H1 (cell line): ENCODE measurements around the gene SH2D5. TPM values are rescaled to one million over a fixed set of nuclear protein-coding genes. Genes with fewer than 3 reads are reported as not detected.

Experiments
- CTCF ChIA-PET: fragments of 300-600 bp; sonication (Branson Sonifier 250); formaldehyde crosslinking; loops from one replicate; lab custom pipeline; 2021; ENCODE audit not compliant: partially characterized antibody; lab: Charles Lee
- POLR2A ChIA-PET: fragments of 300-600 bp; sonication (Branson Sonifier 250); formaldehyde crosslinking; loops from one replicate; lab custom pipeline; 2021; ENCODE audit warnings: inconsistent platforms; ENCODE audit not compliant: partially characterized antibody; lab: Charles Lee
- DNase-seq, 2 experiments: peaks; one replicate each; pipeline versions ENCODE4 v3.0.0 to v3.0.0-alpha.2; 2010 to 2022; ENCODE audit warnings: low spot score in 2 of 2, low read depth in 1 of 2, mixed read lengths in 1 of 2
- FAIRE-seq: peaks from 2 replicates; lab custom pipeline; 2011; peaks lifted over from hg19 to GRCh38; lab: Jason Lieb, UNC
- H2AFZ ChIP-seq: 2 replicates; pipeline ENCODE4 v1.8.1; 2012; ENCODE audit warnings: low read length, inconsistent platforms
- H2AK5ac ChIP-seq: 2 replicates; pipeline ENCODE4 v1.6.1; 2013; ENCODE audit warnings: low read depth, low read length
- H2BK120ac ChIP-seq: replicated peaks from 2 replicates; pipeline ENCODE3; 2013; ENCODE audit warnings: low read depth, low read length, inconsistent platforms
- H2BK12ac ChIP-seq: 2 replicates; pipeline ENCODE4 v1.6.1; 2013; ENCODE audit warnings: low read depth, low read length
- H2BK15ac ChIP-seq: 2 replicates; pipeline ENCODE4 v1.6.1; 2013; ENCODE audit warnings: low read length
- H2BK20ac ChIP-seq: 2 replicates; pipeline ENCODE4 v1.6.1; 2013; ENCODE audit warnings: low read length
- H2BK5ac ChIP-seq: 2 replicates; pipeline ENCODE4 v1.6.1; 2013; ENCODE audit warnings: low read depth, low read length
- H3K14ac ChIP-seq: 2 replicates; pipeline ENCODE4 v1.6.1; 2013; ENCODE audit warnings: inconsistent platforms; ENCODE audit not compliant: insufficient read length
- H3K18ac ChIP-seq: 2 replicates; pipeline ENCODE4 v1.6.1; 2013; ENCODE audit warnings: low read length; ENCODE audit errors: extremely low read depth
- H3K23ac ChIP-seq: 2 replicates; pipeline ENCODE4 v1.6.1; 2013; ENCODE audit warnings: inconsistent platforms; ENCODE audit not compliant: insufficient read length
- H3K23me2 ChIP-seq: 2 replicates; pipeline ENCODE4 v1.6.1; 2013; ENCODE audit warnings: low read depth, low read length
- H3K27ac ChIP-seq: 2 replicates; pipeline ENCODE4 v1.6.1; 2011; ENCODE audit warnings: low read depth, low read length, inconsistent platforms
- H3K27me3 ChIP-seq, 4 experiments: replicated peaks in 1 of 4; 1 replicate in 1 of 4; 2 replicates in 3 of 4; pipeline versions ENCODE4 v1.6.1 to v1.8.1; 2011 to 2013; ENCODE audit warnings: low read length in 3 of 4, mild to moderate bottlenecking in 3 of 4, inconsistent platforms in 2 of 4, mixed read lengths in 2 of 4, moderate library complexity in 1 of 4; ENCODE audit not compliant: control insufficient read depth in 3 of 4, insufficient read depth in 3 of 4; ENCODE audit errors: extremely low read depth in 1 of 4
- H3K36me3 ChIP-seq, 4 experiments: 2 replicates each; pipeline versions ENCODE4 v1.6.1 to v1.8.1; 2011 to 2013; ENCODE audit warnings: mild to moderate bottlenecking in 4 of 4, low read length in 3 of 4, moderate library complexity in 2 of 4, control low read depth in 1 of 4, inconsistent platforms in 1 of 4; ENCODE audit not compliant: insufficient read depth in 4 of 4, control insufficient read depth in 2 of 4
- H3K4ac ChIP-seq: replicated peaks from 2 replicates; pipeline ENCODE3; 2013; ENCODE audit warnings: low read length, low read depth, mixed read lengths, inconsistent platforms; ENCODE audit not compliant: insufficient read length
- H3K4me1 ChIP-seq, 4 experiments: replicated peaks in 1 of 4; 1 replicate in 1 of 4; 2 replicates in 3 of 4; pipeline versions ENCODE4 v1.6.1 to v1.8.1; 2011 to 2013; ENCODE audit warnings: low read length in 3 of 4, inconsistent platforms in 2 of 4, mixed read lengths in 1 of 4; ENCODE audit not compliant: insufficient read depth in 4 of 4, control insufficient read depth in 3 of 4
- H3K4me2 ChIP-seq, 2 experiments: 2 replicates each; pipeline versions ENCODE4 v1.6.1 to v1.8.1; 2011 to 2013; ENCODE audit warnings: low read depth in 2 of 2, low read length in 2 of 2, control low read depth in 1 of 2, inconsistent platforms in 1 of 2, mild to moderate bottlenecking in 1 of 2; ENCODE audit not compliant: insufficient read depth in 1 of 2
- H3K4me3 ChIP-seq, 4 experiments: fragments of 200-600, 300-600 bp in 1 of 4; sonication (generic), shearing (Covaris generic), sonication (Bioruptor Twin) in 1 of 4; 2 replicates each; pipeline versions ENCODE4 v1.5.1 to v1.8.1; 2011 to 2016; ENCODE audit warnings: low read length in 4 of 4, low read depth in 3 of 4, control low read depth in 2 of 4, inconsistent platforms in 2 of 4, mild to moderate bottlenecking in 2 of 4, mixed read lengths in 1 of 4, moderate library complexity in 1 of 4; ENCODE audit not compliant: insufficient read depth in 2 of 4; ENCODE audit errors: extremely low read depth in 1 of 4
- H3K56ac ChIP-seq: replicated peaks from 2 replicates; pipeline ENCODE3; 2013; ENCODE audit warnings: low read depth, mild to moderate bottlenecking, mixed read lengths, low read length, inconsistent platforms; ENCODE audit not compliant: insufficient read length
- H3K79me1 ChIP-seq: 2 replicates; pipeline ENCODE4 v1.6.1; 2013; ENCODE audit warnings: low read depth, low read length, control low read depth
- H3K79me2 ChIP-seq, 2 experiments: 2 replicates each; pipeline versions ENCODE4 v1.6.1 to v1.8.1; 2012 to 2013; ENCODE audit warnings: low read length in 2 of 2, mild to moderate bottlenecking in 2 of 2, inconsistent platforms in 1 of 2; ENCODE audit not compliant: insufficient read depth in 2 of 2, control insufficient read depth in 1 of 2
- H3K9ac ChIP-seq, 4 experiments: replicated peaks in 1 of 4; 1 replicate in 1 of 4; 2 replicates in 3 of 4; pipeline versions ENCODE4 v1.6.1 to v1.8.1; 2011 to 2013; ENCODE audit warnings: low read depth in 3 of 4, low read length in 3 of 4, control low read depth in 2 of 4, mild to moderate bottlenecking in 2 of 4, moderate library complexity in 2 of 4, inconsistent platforms in 1 of 4; ENCODE audit errors: extremely low read depth in 1 of 4
- H3K9me3 ChIP-seq, 2 experiments: 2 replicates each; pipeline versions ENCODE4 v1.6.1 to v1.8.1; 2012 to 2013; ENCODE audit warnings: mild to moderate bottlenecking in 2 of 2, moderate library complexity in 2 of 2, control low read depth in 1 of 2, inconsistent platforms in 1 of 2, low read depth in 1 of 2, low read length in 1 of 2, mixed read lengths in 1 of 2; ENCODE audit not compliant: insufficient read depth in 2 of 2
- H4K20me1 ChIP-seq, 2 experiments: replicated peaks in 1 of 2; 2 replicates each; pipeline versions ENCODE3 to v1.8.1; 2011 to 2013; ENCODE audit warnings: inconsistent platforms in 2 of 2, low read length in 2 of 2, mild to moderate bottlenecking in 1 of 2; ENCODE audit not compliant: insufficient read depth in 2 of 2, control insufficient read depth in 1 of 2
- H4K5ac ChIP-seq: 2 replicates; pipeline ENCODE4 v1.6.1; 2013; ENCODE audit warnings: low read length, low read depth, mixed read lengths, inconsistent platforms; ENCODE audit not compliant: insufficient read length
- H4K8ac ChIP-seq: 2 replicates; pipeline ENCODE4 v1.8.0; 2013; ENCODE audit warnings: mild to moderate bottlenecking, moderate library complexity, low read length, inconsistent platforms; ENCODE audit not compliant: insufficient read depth; ENCODE audit errors: extremely low read depth
- H4K91ac ChIP-seq: replicated peaks from 2 replicates; pipeline ENCODE3; 2013; ENCODE audit warnings: low read length, mixed read lengths, inconsistent platforms; ENCODE audit not compliant: insufficient read length
- WGBS, 2 experiments: shearing (Covaris generic) in 1 of 2; methylation state at CpG; one replicate each; pipeline versions ENCODE4 v1.1.6 to v1.1.7; 2013 to 2015; ENCODE audit warnings: low lambda C conversion rate in 2 of 2, mixed read lengths in 2 of 2, inconsistent platforms in 1 of 2, low coverage in 1 of 2, missing lambda C conversion rate in 1 of 2; ENCODE audit not compliant: insufficient replicate concordance in 2 of 2, insufficient coverage in 1 of 2, insufficient read length in 1 of 2; ENCODE audit errors: extremely low coverage in 1 of 2, missing lambda C conversion rate in 1 of 2; 5-methylcytosine and 5-hydroxymethylcytosine counted together
- polyA plus RNA-seq, 7 experiments: library from polyadenylated mRNA; depleted of rRNA in 3 of 7; stranded (reverse) in 5 of 7; unstranded in 2 of 7; fragments of >200 nt in 5 of 7; fragments of 200-250 nt in 2 of 7; gene quantifications; 1 replicate in 5 of 7; 2 replicates in 1 of 7; 4 replicates in 1 of 7; pipeline versions ENCODE4 v1.2.1 to v1.2.3, GENCODE V29; 2011 to 2013; ENCODE audit warnings: missing spikeins in 2 of 7, mixed read lengths in 2 of 7
- total RNA-seq: library from RNA; stranded (reverse); fragmentation: NEBNext Ultra II Directional; extraction: Animal tissue kit (Norgen Biotek cat#: 25700); gene quantifications from 2 replicates; pipeline ENCODE4 v1.2.1, GENCODE V29; 2021

The SH2D5 gene
- total and polyA plus RNA-seq, 2 of the 8 experiments (the other 6 are each of a cell fraction or from before 2014, with no cell fraction given), result 13.2 to 18.4 TPM

DNA sequence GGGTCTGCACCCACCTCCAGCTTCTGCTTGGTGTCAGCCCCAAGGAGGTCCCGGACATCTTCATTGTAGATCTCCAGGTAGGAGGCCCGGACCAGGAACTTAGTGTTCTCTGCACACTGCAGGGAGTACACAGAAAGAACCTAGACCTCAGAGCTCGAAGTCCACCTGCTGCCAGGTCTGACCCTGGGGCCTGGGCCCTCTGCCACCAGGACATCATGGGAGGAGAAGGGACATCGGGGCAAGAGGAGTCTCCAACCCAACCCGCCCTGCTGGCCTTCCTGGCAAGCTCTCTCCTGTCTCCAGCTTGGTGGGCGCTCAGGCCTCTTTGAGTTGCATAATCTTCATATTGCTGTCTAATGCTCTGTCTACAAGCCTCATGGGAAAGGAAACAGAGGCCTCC lies 19.1 kb downstream of the SH2D5 start:
- H2BK120ac ChIP-seq, result no peak overlapping the region
- no peak overlapping the region for H2AFZ ChIP-seq
- ChIA-PET CTCF (interaction anchor here (0.6 to 2.7 kb wide), 7 partner anchors 12 to 474 kb away, joined by 3 to 22 read pairs (median 4); no protein-coding TSS in a partner anchor), POLR2A (interaction anchor here (7.8 kb wide), 1 partner anchor 17 kb away, joined by 68 read pairs; the partner anchor contains the start of gene SH2D5)
- no peak overlapping the region for H4K91ac ChIP-seq
- no peak overlapping the region for H2AK5ac ChIP-seq
- peaks cover 0 to 6% (median 0%) of the 10 kb centered on the region in 4 experiments; a peak in 4 of 7 replicates for H3K4me1 ChIP-seq
- H3K79me1 ChIP-seq, result no peaks in the 10 kb centered on the region
- no peak for DNase-seq
- H3K18ac ChIP-seq, result no peak overlapping the region
- H3K56ac ChIP-seq, result no peak overlapping the region
- H3K27ac ChIP-seq, result no peak overlapping the region
- no peaks in the 10 kb centered on the region; a peak in 1 of 4 replicates for H3K9me3 ChIP-seq
- no peak overlapping the region for H3K4me3 ChIP-seq
- WGBS, 2 experiments, result 92% methylated on average over 6 of the region's 6 CpGs; no CpG with 5 or more reads in 1 of the 2 experiments
- no peak for FAIRE-seq
- no peak overlapping the region for H3K9ac ChIP-seq
- H4K20me1 ChIP-seq, result peaks cover 1 to 5% of the 10 kb centered on the region in 2 experiments
- no peak overlapping the region for H2BK5ac ChIP-seq
- H3K23ac ChIP-seq, result no peak overlapping the region
- H4K8ac ChIP-seq, result no peak overlapping the region
- H2BK15ac ChIP-seq, result no peak overlapping the region
- no peak overlapping the region for H3K4me2 ChIP-seq
- H4K5ac ChIP-seq, result no peak overlapping the region
- H3K23me2 ChIP-seq, result peaks cover 4% of the 10 kb centered on the region; the same call in 1 of the 2 replicates
- no peak overlapping the region for H2BK20ac ChIP-seq
- H3K4ac ChIP-seq, result no peak overlapping the region
- H3K27me3 ChIP-seq, result peaks cover 0 to 10% (median 8%) of the 10 kb centered on the region in 4 experiments; a peak in 6 of 7 replicates
- H2BK12ac ChIP-seq, result no peak overlapping the region
- no peak overlapping the region for H3K14ac ChIP-seq
- no peaks in the 10 kb centered on the region; a peak in 1 of 8 replicates for H3K36me3 ChIP-seq
- no peaks in the 10 kb centered on the region for H3K79me2 ChIP-seq
